Thyroid gland (tissue), 4 donors: ENCODE data around the gene FAM161B.

Source experiments
- CTCF ChIP-seq, 6 experiments: fragments of 200-600 bp in 3 of 6; fragments of 450-650 bp in 3 of 6; sonication (generic) in 3 of 6; IDR thresholded peaks; one replicate each; pipeline ENCODE4 v1.5.1; 2016 to 2019; ENCODE audit warnings: antibody characterized with exemption in 6 of 6, mild to moderate bottlenecking in 2 of 6, inconsistent platforms in 1 of 6, moderate library complexity in 1 of 6
- POLR2A ChIP-seq, 2 donors: fragments of 450-650 bp; IDR thresholded peaks; one replicate each; pipeline ENCODE4 v1.6.1; 2017; ENCODE audit warnings: antibody characterized with exemption in 2 of 2, mild to moderate bottlenecking in 2 of 2, moderate library complexity in 1 of 2

- TF ChIP-seq CTCF (IDR thresholded peaks at IDR 0.05) (no peak), POLR2A (IDR thresholded peaks at IDR 0.05) (no peak)
Measured at GRCh38 chr14:73896521-73896920, 53.4 kb downstream of the FAM161B start.
